SK-N-SH treated with all-trans-retinoic acid at 6 μM for 48 hours (cell line): Measurements from ENCODE around the gene SLC17A5.

ENCODE experiments used
- ATAC-seq: fragments of 200-7000 bp; cut with Tn5 transposase; 3 replicates; pipeline ENCODE4 v1.9.1; 2020; ENCODE audit warnings: mild to moderate bottlenecking, moderate library complexity
- ESRRG ChIP-seq: fragments of 250-450 bp; sonication (Bioruptor Pico); IDR thresholded peaks from 2 replicates; pipeline ENCODE4 v1.6.1; 2021; ENCODE audit warnings: mild to moderate bottlenecking
- GLIS3 ChIP-seq: fragments of 250-450 bp; sonication (Bioruptor Pico); IDR thresholded peaks from 2 replicates; pipeline ENCODE4 v1.5.0; 2020; ENCODE audit warnings: mild to moderate bottlenecking, moderate library complexity
- TCF4 ChIP-seq: fragments of 250-450 bp; sonication (Bioruptor Pico); IDR thresholded peaks from 2 replicates; pipeline ENCODE4 v1.8.0; 2021; ENCODE audit warnings: mild to moderate bottlenecking, moderate library complexity, borderline replicate concordance
- TF ChIP-seq, protein P1 (sequence below): fragments of 250-450 bp; sonication (Bioruptor Pico); IDR thresholded peaks from 2 replicates; pipeline ENCODE4 v1.5.0; 2020; ENCODE audit warnings: mild to moderate bottlenecking, moderate library complexity
- TF ChIP-seq, protein P2 (sequence below): fragments of 250-450 bp; sonication (Bioruptor Pico); IDR thresholded peaks from 2 replicates; pipeline ENCODE4 v1.8.0; 2020; ENCODE audit warnings: mild to moderate bottlenecking, moderate library complexity, borderline replicate concordance
- TF ChIP-seq, protein P3 (sequence below): fragments of 250-450 bp; sonication (Bioruptor Pico); IDR thresholded peaks from 2 replicates; pipeline ENCODE4 v1.5.1; 2021; ENCODE audit warnings: mild to moderate bottlenecking, moderate library complexity

Gene SLC17A5

DNA sequence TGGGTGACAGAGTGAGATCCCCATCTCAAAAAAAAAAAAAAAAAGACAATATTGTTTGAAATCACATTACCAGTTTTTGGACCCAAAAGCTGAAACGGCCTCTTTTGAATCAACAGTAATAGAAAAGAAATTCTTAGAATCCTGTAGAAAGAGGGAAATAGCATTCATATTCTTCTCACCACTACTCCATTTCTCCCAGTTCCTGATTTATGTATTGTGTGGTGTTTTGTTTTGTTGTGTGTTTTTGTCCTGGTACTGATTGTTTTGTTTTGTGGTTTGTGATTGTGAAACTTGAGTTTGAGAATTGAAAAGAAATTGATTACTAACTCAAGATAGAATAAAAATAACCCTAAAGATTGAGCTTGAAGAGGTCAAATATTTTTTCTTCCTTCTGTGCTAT, 106.8 kb downstream of the SLC17A5 start:
- no peak for TF ChIP-seq GLIS3 (CRISPR knock-in tag)
- TF ChIP-seq, protein P1, sequence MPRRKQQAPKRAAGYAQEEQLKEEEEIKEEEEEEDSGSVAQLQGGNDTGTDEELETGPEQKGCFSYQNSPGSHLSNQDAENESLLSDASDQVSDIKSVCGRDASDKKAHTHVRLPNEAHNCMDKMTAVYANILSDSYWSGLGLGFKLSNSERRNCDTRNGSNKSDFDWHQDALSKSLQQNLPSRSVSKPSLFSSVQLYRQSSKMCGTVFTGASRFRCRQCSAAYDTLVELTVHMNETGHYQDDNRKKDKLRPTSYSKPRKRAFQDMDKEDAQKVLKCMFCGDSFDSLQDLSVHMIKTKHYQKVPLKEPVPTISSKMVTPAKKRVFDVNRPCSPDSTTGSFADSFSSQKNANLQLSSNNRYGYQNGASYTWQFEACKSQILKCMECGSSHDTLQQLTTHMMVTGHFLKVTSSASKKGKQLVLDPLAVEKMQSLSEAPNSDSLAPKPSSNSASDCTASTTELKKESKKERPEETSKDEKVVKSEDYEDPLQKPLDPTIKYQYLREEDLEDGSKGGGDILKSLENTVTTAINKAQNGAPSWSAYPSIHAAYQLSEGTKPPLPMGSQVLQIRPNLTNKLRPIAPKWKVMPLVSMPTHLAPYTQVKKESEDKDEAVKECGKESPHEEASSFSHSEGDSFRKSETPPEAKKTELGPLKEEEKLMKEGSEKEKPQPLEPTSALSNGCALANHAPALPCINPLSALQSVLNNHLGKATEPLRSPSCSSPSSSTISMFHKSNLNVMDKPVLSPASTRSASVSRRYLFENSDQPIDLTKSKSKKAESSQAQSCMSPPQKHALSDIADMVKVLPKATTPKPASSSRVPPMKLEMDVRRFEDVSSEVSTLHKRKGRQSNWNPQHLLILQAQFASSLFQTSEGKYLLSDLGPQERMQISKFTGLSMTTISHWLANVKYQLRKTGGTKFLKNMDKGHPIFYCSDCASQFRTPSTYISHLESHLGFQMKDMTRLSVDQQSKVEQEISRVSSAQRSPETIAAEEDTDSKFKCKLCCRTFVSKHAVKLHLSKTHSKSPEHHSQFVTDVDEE = no peak
- TF ChIP-seq, protein P2, sequence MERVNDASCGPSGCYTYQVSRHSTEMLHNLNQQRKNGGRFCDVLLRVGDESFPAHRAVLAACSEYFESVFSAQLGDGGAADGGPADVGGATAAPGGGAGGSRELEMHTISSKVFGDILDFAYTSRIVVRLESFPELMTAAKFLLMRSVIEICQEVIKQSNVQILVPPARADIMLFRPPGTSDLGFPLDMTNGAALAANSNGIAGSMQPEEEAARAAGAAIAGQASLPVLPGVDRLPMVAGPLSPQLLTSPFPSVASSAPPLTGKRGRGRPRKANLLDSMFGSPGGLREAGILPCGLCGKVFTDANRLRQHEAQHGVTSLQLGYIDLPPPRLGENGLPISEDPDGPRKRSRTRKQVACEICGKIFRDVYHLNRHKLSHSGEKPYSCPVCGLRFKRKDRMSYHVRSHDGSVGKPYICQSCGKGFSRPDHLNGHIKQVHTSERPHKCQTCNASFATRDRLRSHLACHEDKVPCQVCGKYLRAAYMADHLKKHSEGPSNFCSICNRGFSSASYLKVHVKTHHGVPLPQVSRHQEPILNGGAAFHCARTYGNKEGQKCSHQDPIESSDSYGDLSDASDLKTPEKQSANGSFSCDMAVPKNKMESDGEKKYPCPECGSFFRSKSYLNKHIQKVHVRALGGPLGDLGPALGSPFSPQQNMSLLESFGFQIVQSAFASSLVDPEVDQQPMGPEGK (CRISPR knock-in tag) = no peak
- TF ChIP-seq, protein P3, sequence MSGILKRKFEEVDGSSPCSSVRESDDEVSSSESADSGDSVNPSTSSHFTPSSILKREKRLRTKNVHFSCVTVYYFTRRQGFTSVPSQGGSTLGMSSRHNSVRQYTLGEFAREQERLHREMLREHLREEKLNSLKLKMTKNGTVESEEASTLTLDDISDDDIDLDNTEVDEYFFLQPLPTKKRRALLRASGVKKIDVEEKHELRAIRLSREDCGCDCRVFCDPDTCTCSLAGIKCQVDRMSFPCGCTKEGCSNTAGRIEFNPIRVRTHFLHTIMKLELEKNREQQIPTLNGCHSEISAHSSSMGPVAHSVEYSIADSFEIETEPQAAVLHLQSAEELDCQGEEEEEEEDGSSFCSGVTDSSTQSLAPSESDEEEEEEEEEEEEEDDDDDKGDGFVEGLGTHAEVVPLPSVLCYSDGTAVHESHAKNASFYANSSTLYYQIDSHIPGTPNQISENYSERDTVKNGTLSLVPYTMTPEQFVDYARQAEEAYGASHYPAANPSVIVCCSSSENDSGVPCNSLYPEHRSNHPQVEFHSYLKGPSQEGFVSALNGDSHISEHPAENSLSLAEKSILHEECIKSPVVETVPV (CRISPR knock-in tag) = no peak
- TF ChIP-seq TCF4 (CRISPR knock-in tag) = no peak
- TF ChIP-seq ESRRG (CRISPR knock-in tag) = no peak
- ATAC-seq = no peak
